Loucy (cell line): Measurements from ENCODE around the gene PYGL.
"Not testable (repeated sequence)": the region's sequence is repeated elsewhere in the genome, so short reads cannot be mapped to it uniquely, and the experiment has no call there.

Source experiments
- CTCF ChIP-seq: fragments of 200-600 bp; sonication (generic); conservative IDR thresholded peaks from 2 replicates; pipeline ENCODE4 v1.5.1; 2014; ENCODE audit warnings: mild to moderate bottlenecking, antibody characterized with exemption, low read length
- EZH2phosphoT487 ChIP-seq: fragments of 200-600 bp; IDR thresholded peaks from 2 replicates; pipeline ENCODE4 v1.6.1; 2018; ENCODE audit warnings: antibody characterized with exemption, mild to moderate bottlenecking, moderate library complexity, borderline replicate concordance

- not testable (repeated sequence) for TF ChIP-seq EZH2phosphoT487, CTCF
Observed at GRCh38 chr14:50897005-50897404, 47.3 kb downstream of the PYGL start.
